Gastrocnemius medialis (tissue), 4 donors: Measurements from ENCODE around the gene HIP1.
"Not testable (repeated sequence)": the region's sequence is repeated elsewhere in the genome, so short reads cannot be mapped to it uniquely, and the experiment has no call there.

Experiments
- CTCF ChIP-seq, 5 experiments: fragments of 450-650 bp in 3 of 5; fragments of 200-600 bp in 2 of 5; sonication (generic) in 2 of 5; IDR thresholded peaks in 4 of 5; conservative IDR thresholded peaks in 1 of 5; 1 replicate in 4 of 5; 2 replicates in 1 of 5; pipeline ENCODE4 v1.5.1; 2016 to 2019; ENCODE audit warnings: antibody characterized with exemption in 5 of 5, mild to moderate bottlenecking in 3 of 5, moderate library complexity in 3 of 5
- POLR2A ChIP-seq, 2 donors: fragments of 450-650 bp; IDR thresholded peaks; one replicate each; pipeline ENCODE4 v1.6.1; 2017; ENCODE audit warnings: antibody characterized with exemption in 2 of 2, mild to moderate bottlenecking in 2 of 2, moderate library complexity in 2 of 2

- not testable (repeated sequence) for TF ChIP-seq CTCF (IDR thresholded peaks at IDR 0.05 in 4 of 5, conservative IDR thresholded peaks at IDR 0.05 in 1 of 5); POLR2A (IDR thresholded peaks at IDR 0.05)
Measured at GRCh38 chr7:75632587-75632986, 106.2 kb downstream of the HIP1 start.
